ENCODE results near the gene CDH16.

- TF ChIP-seq CTCF (conservative IDR thresholded peaks at IDR 0.05) (no peak), ZFX (IDR thresholded peaks at IDR 0.05) (no peak)
Measured at GRCh38 chr16:66906916-66907836, 11.5 kb downstream of the CDH16 start.
